Activated naive CD4-positive, alpha-beta T cell treated with anti-CD3 and anti-CD28 coated beads, Interleukin-2, amount 50 U/mL, for 16 hours (primary cell): ENCODE measurements around the gene LHFPL3.

Source experiments
- DNase-seq: peaks from one replicate; pipeline ENCODE4 v3.0.0-alpha.2; 2020

The LHFPL3 gene

DNA sequence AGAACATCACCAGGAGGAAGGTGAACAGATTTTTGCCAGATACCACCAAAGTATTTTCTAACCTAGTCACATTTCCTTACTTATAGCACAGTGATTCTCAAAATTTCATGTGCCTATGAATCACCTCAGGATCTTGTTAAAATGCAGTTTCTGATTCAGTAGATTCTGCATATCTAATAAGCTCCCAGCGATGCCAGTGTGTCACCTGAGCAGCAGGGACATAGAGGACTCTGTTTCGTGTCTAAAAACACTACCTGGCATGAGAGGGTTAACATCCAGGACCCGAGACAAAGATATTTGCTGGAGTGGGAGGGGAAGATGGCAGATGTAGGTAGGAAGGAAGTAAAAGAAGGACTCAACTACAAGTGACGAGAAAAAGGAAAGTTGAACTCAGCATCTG, 433.5 kb downstream of the LHFPL3 start:
- no peak for DNase-seq

DNA sequence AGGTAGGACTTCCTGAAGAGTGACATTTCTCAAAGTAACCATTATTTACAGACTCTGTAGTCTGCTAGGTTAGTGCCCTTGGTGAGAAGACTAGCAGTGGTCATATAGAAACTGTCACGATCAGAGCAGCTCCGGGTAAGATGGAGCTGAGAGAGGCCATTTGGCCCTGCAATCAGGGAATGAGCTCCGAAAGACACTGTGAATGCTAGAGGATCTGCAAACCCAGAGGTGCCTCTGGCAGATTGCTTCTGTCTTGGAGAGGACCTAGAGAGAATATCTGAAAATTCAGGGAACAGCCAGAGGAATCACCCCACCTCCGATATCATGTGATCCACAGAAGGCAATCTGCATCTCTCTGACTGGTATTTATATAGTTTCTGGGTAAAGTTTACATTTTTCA, 438.7 kb downstream of the LHFPL3 start:
- DNase-seq = no peak

GRCh38 chr7:104767826-104768536, 439.6 kb downstream of the LHFPL3 start:
- no peak for DNase-seq

DNA sequence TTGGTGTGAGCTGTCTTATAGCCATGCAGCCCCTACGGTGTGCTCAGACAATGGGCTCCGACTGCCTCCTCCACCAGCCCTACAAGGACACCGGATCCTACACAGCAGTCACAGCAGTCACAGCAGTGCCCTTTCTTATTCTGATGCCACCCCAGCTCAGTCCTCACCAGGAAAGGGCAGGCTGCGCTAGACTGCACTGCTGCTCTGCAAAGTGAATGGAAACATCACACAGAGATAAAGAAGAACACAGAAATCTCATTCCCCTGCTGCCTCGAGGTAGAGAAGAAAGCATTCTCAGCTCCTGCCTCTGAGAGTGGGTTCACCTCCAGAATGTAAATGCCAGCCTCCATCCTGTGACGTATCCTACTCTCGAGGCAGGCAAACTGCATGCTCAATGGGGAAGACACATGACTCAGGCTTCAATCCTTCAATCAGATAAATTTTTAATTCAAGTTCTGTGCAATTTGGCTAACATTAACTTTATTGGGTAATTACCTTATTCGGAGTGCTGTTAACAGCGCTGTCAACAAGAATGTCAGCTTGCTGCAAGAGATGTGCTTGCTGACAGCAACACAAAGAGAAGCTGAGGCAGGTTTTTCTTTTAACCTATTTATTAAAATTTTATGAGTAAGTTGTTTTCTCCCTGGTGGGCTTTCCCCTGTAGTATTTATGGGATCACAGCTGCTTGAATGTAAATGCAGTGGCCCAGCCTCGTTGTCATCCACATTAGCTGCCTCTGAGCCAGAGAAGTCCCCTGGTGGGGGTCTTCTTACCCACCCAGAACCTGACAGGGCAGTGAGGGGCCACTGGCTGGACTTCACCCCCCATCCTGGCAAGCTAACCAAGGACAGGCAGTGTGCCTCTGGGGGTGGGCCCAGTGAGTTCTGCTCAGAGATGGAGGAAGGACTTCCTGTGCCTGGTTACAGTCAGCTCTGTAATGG, 444.3 kb downstream of the LHFPL3 start:
- DNase-seq = no peak

DNA sequence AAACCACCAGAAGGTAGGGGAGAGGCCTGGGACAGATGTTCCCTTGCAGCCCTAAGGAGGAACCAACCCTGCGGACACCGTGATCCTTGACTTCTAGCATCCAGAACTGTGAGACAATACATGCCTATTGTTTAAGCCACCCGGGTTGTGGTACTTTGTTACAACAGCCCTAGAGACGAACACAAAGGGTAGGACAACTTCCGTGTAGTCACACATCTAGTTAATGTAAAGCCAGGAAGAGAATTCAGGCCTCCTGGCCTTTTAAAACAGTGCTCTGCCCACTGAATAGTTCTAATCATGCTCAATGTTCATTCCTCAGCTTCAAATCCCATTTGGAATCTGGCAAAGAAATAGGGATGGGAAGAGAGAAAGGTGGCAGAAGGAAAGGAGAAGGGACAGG, 445.4 kb downstream of the LHFPL3 start:
- DNase-seq = no peak

- no peak for DNase-seq
These were observed 447.1 kb downstream of the LHFPL3 start for GRCh38 chr7:104775531-104775930.

- no peak for DNase-seq
These were observed 448.9 kb downstream of the LHFPL3 start for GRCh38 chr7:104777301-104777800.

DNA sequence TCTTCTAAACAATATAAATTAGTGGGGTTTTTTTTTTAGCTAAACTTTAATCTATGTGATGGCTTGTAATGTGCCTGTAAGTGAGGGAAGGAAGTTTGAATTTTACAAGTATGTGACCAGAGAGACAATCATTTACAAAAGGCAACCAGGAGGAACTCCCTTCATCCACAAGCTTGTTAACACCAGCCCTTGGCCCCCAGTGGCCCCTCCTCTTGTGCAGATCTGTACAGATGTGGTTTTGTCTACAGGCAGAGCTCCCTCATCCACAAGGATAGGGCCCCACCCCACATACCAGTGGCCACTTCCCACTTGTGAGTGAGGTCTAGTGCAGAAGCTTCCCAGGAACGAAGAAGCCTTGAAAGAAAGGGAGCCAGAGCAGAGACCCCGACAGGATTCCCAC, 451.5 kb downstream of the LHFPL3 start:
- DNase-seq = no peak

GRCh38 chr7:104784686-104785085, 456.3 kb downstream of the LHFPL3 start:
- DNase-seq = no peak

GRCh38 chr7:104789780-104790179, 461.4 kb downstream of the LHFPL3 start:
- no peak for DNase-seq

DNA sequence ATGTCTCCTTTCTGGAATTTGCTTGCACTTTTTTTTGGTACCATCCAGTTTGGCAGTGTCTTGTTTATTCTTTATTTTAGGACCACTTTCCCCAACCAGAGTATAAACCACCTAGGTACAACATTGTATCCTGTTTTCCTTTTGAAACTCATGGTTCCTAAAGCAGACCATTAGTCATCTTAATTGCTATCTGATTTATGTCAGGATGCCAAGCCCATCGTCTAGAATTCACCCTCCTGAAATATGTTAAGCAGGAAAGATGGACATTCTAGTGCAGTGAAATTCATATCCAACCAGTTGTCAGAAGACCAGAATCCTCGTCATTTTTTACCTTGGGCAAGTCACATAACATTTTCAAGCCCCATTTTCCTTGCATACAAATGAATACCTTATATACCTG, 462.0 kb downstream of the LHFPL3 start:
- no peak for DNase-seq

GRCh38 chr7:104791080-104791479, 462.7 kb downstream of the LHFPL3 start:
- DNase-seq = no peak

DNA sequence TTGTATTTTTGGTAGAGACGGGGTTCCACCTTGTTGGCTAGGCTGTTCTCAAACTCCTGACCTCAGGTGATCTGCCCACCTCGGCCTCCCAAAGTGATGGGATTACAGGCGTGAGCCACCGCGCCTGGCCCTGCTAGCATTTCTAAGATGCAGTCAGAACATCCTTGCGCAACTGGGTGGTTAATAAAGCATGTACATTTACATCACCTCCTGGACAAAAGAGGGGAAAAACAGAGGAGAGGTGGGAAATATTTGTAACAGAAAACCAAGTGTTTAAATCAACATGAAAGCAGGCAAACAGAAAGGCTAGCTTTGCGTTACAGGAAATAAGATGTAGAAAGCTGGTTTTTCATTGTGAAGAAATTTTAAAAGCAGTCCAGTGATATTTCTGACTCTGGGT, 464.7 kb downstream of the LHFPL3 start:
- no peak for DNase-seq

GRCh38 chr7:104794154-104794553, 465.8 kb downstream of the LHFPL3 start:
- DNase-seq = no peak

DNA sequence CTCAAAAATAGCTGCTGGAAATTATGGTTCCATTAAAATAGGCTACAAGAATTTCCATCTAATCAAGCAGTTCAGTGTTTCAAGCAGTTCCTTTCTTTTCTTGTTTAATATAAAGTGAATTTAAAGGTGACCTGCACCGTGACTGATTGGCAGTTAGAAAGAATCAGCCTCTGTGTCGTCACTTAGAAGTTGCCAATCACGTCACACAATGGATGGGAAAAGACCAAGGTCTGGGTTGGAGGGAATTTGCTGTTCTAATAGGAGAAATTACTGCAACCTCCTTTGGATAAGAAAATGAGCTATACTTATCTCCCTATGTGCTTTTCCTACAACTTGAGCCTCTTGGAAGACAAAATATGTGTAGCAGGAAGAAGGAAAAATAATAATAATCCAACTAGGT, 466.2 kb downstream of the LHFPL3 start:
- no peak for DNase-seq

- DNase-seq = no peak
These were observed 466.7 kb downstream of the LHFPL3 start for GRCh38 chr7:104795086-104795485.

DNA sequence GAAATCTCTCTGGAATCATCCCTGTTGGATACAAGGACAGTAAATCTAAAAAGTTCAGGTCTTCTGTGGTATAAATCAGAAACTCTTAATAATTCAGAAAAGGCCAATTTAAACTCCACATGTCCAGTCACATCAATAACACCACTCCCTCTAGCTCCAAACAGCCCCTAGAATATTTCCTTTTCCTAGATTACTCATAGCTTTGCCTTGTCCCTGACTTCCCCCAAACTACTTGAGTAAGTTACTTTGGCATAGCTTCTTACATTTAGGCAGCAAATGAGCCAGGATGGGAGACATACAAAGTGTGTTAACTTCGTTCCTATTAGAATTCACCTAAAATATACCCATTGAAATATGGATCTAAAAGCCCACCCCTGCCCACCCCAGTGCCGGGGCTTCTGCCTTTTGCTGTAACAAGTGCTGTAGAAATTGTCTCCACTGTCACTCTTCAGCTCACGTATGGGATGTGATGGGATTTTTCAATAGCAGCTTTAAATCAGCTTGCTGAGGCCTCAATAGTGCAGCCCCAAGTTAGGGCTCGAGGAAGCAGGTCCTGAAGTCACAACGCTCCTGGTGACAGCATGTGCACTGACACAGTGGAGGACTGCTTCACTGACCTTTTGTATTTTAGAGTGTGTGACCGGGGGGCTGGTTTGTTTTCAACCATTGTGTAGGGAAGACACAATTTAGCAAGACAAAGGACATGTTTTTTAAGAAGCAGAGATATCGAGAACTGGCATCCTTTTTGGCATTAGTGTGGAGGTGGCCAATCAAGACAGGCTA, 467.4 kb downstream of the LHFPL3 start:
- no peak for DNase-seq

- DNase-seq = no peak
These were observed 471.9 kb downstream of the LHFPL3 start for GRCh38 chr7:104800307-104800706.

DNA sequence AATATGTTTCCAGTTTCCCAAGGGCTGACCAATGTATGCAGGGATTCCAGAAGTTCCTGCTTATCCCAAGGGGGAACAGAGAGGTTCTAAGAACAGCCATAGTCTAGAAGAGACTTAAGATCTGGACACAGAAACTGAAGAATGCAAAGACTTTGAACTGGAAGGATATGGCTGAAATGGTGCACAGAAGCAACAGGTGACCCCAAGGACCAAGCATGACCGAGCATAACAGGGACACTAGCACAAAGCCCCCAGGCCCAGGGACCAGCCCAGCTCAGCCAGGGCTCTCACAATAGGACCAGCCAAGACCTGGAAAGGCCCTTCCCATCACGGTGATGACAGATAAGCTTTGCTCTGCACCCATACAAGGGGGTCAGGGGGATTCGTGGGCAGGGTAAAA, 472.6 kb downstream of the LHFPL3 start:
- no peak for DNase-seq

- no peak for DNase-seq
These were observed 475.5 kb downstream of the LHFPL3 start for GRCh38 chr7:104803931-104804330.

GRCh38 chr7:104804696-104805095, 476.3 kb downstream of the LHFPL3 start:
- DNase-seq = no peak

GRCh38 chr7:104805449-104806317, 477.3 kb downstream of the LHFPL3 start:
- DNase-seq = no peak
